ENCODE measurements around the gene CHSY1.

CHSY1 gene

DNA sequence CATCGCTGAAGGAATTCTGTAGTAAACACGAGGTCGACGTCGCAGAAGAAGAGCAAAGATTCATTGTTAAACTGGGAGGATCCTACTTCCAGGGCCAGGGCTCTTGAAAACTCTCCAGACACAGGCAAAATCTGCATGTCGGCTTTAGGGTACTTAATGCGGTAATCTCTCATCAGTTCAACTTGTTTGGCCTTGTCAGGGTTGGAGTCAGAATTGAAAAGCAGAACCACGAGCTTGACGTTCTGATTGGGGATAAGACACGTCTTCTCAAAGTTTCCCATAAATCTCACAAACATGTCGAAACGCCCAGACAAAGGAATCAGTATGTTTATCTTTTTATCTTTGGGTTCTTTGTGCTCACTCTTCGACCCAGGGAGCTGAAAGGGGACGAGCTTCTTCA is 74.0 kb downstream of the CHSY1 start:
- H3K4me3 ChIP-seq (ENCODE audit: severe bottlenecking): no peak overlapping the region
- TF ChIP-seq, protein P1, sequence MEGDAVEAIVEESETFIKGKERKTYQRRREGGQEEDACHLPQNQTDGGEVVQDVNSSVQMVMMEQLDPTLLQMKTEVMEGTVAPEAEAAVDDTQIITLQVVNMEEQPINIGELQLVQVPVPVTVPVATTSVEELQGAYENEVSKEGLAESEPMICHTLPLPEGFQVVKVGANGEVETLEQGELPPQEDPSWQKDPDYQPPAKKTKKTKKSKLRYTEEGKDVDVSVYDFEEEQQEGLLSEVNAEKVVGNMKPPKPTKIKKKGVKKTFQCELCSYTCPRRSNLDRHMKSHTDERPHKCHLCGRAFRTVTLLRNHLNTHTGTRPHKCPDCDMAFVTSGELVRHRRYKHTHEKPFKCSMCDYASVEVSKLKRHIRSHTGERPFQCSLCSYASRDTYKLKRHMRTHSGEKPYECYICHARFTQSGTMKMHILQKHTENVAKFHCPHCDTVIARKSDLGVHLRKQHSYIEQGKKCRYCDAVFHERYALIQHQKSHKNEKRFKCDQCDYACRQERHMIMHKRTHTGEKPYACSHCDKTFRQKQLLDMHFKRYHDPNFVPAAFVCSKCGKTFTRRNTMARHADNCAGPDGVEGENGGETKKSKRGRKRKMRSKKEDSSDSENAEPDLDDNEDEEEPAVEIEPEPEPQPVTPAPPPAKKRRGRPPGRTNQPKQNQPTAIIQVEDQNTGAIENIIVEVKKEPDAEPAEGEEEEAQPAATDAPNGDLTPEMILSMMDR (IDR thresholded peaks at IDR 0.05; ENCODE audit: poor library complexity, severe bottlenecking): no peak
- H3K27me3 ChIP-seq (ENCODE audit: insufficient read depth, poor library complexity, severe bottlenecking): no peaks in the 10 kb centered on the region
- DNase-seq (ENCODE audit: low spot score): no peak
- peak overlapping the region; percentile 56 for H3K27ac ChIP-seq (ENCODE audit: poor library complexity, severe bottlenecking)
- peaks cover 14% of the 10 kb centered on the region for H3K4me1 ChIP-seq (ENCODE audit: insufficient read depth, poor library complexity, severe bottlenecking)
- peaks cover 65% of the 10 kb centered on the region for H3K36me3 ChIP-seq (ENCODE audit: low read depth)
- ATAC-seq (ENCODE audit: low read depth): no peak
- H3K9me3 ChIP-seq (ENCODE audit: severe bottlenecking): no peaks in the 10 kb centered on the region

DNA sequence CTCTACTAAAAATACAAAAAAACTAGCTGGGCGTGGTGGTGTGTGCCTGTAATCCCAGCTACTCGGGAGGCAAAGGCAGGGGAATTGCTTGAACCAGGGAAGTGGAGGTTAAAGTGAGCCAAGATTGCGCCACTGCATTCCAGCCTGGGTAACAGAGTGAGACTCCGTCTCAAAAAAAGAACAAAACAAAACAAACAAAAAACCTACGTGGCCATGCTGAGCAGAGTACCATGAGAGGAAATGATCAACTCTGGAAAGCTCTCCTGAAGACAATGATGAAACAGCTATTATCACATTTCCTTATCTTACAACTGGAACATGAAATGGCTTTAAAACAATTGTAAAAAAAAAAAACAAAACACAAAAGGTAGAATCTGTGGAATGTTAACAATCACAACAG is 75.2 kb downstream of the CHSY1 start:
- Histone ChIP-seq H3K4me3 (ENCODE audit: severe bottlenecking) (no peak overlapping the region), H3K27ac (ENCODE audit: poor library complexity, severe bottlenecking) (peak overlapping the region; percentile 56), H3K9me3 (ENCODE audit: severe bottlenecking) (no peaks in the 10 kb centered on the region), H3K4me1 (ENCODE audit: insufficient read depth, poor library complexity, severe bottlenecking) (peaks cover 22% of the 10 kb centered on the region), H3K36me3 (ENCODE audit: low read depth) (peaks cover 54% of the 10 kb centered on the region), H3K27me3 (ENCODE audit: insufficient read depth, poor library complexity, severe bottlenecking) (no peaks in the 10 kb centered on the region)
- DNase-seq (ENCODE audit: low spot score) (peak; percentile 52), ATAC-seq (ENCODE audit: low read depth) (peak; percentile 58)
- TF ChIP-seq, protein P1 (IDR thresholded peaks at IDR 0.05; ENCODE audit: poor library complexity, severe bottlenecking): peak; percentile 11

DNA sequence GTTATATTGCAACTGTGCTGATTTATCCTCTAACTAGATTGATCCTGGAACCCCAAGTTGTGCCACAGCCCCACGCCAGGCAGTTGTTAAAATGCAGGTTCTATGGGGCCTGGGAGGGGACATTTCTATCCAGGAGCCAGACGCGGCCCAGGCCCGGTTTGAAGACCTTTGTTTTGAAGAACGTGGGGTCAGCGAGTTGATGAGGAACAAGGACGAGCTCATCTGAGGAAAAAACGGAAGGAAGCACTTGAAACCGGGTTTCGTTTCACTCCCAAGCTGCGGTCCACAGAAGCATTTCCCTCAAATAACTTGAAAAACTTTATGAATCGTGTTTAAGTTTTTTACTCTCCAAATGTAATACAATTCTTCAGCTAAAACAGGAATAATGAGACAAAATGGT is 76.4 kb downstream of the CHSY1 start:
- Histone ChIP-seq H3K27ac (ENCODE audit: poor library complexity, severe bottlenecking) (no peak overlapping the region), H3K27me3 (ENCODE audit: insufficient read depth, poor library complexity, severe bottlenecking) (no peaks in the 10 kb centered on the region), H3K36me3 (ENCODE audit: low read depth) (peaks cover 46% of the 10 kb centered on the region), H3K4me3 (ENCODE audit: severe bottlenecking) (no peak overlapping the region), H3K4me1 (ENCODE audit: insufficient read depth, poor library complexity, severe bottlenecking) (peaks cover 33% of the 10 kb centered on the region), H3K9me3 (ENCODE audit: severe bottlenecking) (no peaks in the 10 kb centered on the region)
- ATAC-seq (ENCODE audit: low read depth) (no peak), DNase-seq (ENCODE audit: low spot score) (peak; percentile 37)
- TF ChIP-seq, protein P1 (IDR thresholded peaks at IDR 0.05; ENCODE audit: poor library complexity, severe bottlenecking): no peak

DNA sequence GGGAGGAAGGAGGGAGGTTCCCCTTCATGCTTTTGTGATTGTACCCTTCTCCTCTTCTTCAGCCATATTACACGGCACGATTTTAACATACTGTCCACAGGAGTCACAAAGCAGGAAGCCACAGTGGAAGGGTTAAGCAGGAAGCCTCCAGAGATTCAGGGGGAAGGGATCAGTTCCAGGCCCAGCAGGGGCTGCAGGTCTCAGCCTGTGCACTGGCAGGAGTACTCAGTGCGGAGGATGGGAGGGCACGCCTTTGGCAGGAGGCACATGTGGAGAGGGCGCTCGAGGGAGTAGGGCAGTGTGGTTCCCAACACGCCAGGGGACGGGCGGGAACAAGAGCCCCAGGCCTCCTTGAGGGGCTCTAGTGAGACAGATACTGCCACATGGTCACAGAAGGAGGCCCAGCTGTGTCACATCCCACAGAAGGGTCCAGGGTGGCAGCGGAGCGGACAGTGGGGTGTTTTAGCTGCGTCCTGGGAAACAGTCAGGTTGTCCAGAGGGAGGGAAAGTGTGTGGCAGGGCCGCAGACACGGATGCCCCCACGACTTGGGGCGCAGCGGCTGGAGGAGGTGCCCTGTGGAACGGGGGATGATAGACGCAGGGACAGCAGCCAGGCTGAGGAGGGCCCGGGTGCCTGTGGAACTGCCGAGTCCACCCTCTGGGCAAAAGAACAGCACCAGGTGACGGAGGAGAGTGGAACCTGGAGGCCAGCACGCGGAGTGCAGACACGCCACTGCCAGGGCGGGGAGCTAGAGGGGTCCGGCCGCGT is 77.5 kb downstream of the CHSY1 start:
- no peaks in the 10 kb centered on the region for H3K27me3 ChIP-seq (ENCODE audit: insufficient read depth, poor library complexity, severe bottlenecking)
- TF ChIP-seq, protein P1 (IDR thresholded peaks at IDR 0.05; ENCODE audit: poor library complexity, severe bottlenecking): no peak
- H3K4me1 ChIP-seq (ENCODE audit: insufficient read depth, poor library complexity, severe bottlenecking): peaks cover 43% of the 10 kb centered on the region
- peak overlapping the region; percentile 3 for H3K27ac ChIP-seq (ENCODE audit: poor library complexity, severe bottlenecking)
- ATAC-seq (ENCODE audit: low read depth) (no peak), DNase-seq (ENCODE audit: low spot score) (peak; percentile 71)
- H3K4me3 ChIP-seq (ENCODE audit: severe bottlenecking): no peak overlapping the region
- H3K9me3 ChIP-seq (ENCODE audit: severe bottlenecking): no peaks in the 10 kb centered on the region
- H3K36me3 ChIP-seq (ENCODE audit: low read depth): peaks cover 46% of the 10 kb centered on the region
